GM12878 (cell line): ENCODE results near the gene PPP5C. TPM values are rescaled to one million over a fixed set of nuclear protein-coding genes. Genes with fewer than 3 reads are reported as not detected.

Experiments
- ATAC-seq: fragments of 200-7000 bp; cut with Tn5 transposase; 3 replicates; pipeline ENCODE4 v1.9.1; 2020; ENCODE audit warnings: mild to moderate bottlenecking, moderate library complexity
- BruUV-seq: library from RNA; stranded (reverse); fragments of 400-500 nt; replicated peaks from 2 replicates; lab custom pipeline; 2021; lab: Mats Ljungman, UMichigan
- CTCF ChIA-PET: fragments of 300-600 bp; sonication (Branson Sonifier 250); formaldehyde crosslinking; extraction: SDS; loops from one replicate; lab custom pipeline; 2021; ENCODE audit warnings: inconsistent platforms; lab: Yijun Ruan, JAX
- POLR2A ChIA-PET: fragments of 350-600 bp; formaldehyde crosslinking; extraction: SDS; loops from one replicate; lab custom pipeline; 2021; ENCODE audit warnings: inconsistent platforms; lab: Charles Lee
- RAD21 ChIA-PET: fragments of 300-600 bp; sonication (Branson Sonifier 250); formaldehyde crosslinking; loops from one replicate; lab custom pipeline; 2023; ENCODE audit warnings: antibody characterized with exemption; ENCODE audit not compliant: unreplicated experiment; lab: Charles Lee
- SMC1A ChIA-PET: fragments of 300-600 bp; sonication (Branson Sonifier 250); formaldehyde crosslinking; loops from one replicate; lab custom pipeline; 2023; ENCODE audit not compliant: unreplicated experiment, uncharacterized antibody; lab: Charles Lee
- DNase-seq: peaks from one replicate; pipeline ENCODE4 v3.0.0-alpha.2; 2011; ENCODE audit warnings: low read depth, low spot score
- FAIRE-seq: peaks from 3 replicates; lab custom pipeline; 2011; peaks lifted over from hg19 to GRCh38; lab: Jason Lieb, UNC
- H2AFZ ChIP-seq: 2 replicates; pipeline ENCODE4 v1.6.0; 2011; ENCODE audit warnings: low read depth, low read length, control low read depth; ENCODE audit not compliant: control insufficient read depth
- H3K27ac ChIP-seq: 2 replicates; pipeline ENCODE4 v1.5.1; 2011; ENCODE audit warnings: control low read depth; ENCODE audit not compliant: control insufficient read depth, insufficient read depth
- H3K27me3 ChIP-seq, 2 experiments: replicated peaks in 1 of 2; 2 replicates each; pipeline versions ENCODE4 v1.6.0 to v1.6.1; 2011; ENCODE audit warnings: low read length in 1 of 2; ENCODE audit not compliant: control insufficient read depth in 2 of 2, insufficient read depth in 2 of 2
- H3K36me3 ChIP-seq, 2 experiments: 2 replicates each; pipeline ENCODE4 v1.5.1; 2011; ENCODE audit warnings: low read length in 1 of 2; ENCODE audit not compliant: control insufficient read depth in 2 of 2, insufficient read depth in 2 of 2
- H3K4me1 ChIP-seq: 2 replicates; pipeline ENCODE4 v1.6.1; 2011; ENCODE audit warnings: mild to moderate bottlenecking, low read length, moderate library complexity, mixed read lengths; ENCODE audit not compliant: control insufficient read depth, insufficient read depth
- H3K4me2 ChIP-seq: 2 replicates; pipeline ENCODE4 v1.6.0; 2011; ENCODE audit warnings: control low read depth; ENCODE audit not compliant: control insufficient read depth, insufficient read depth
- H3K4me3 ChIP-seq: fragments of 200-600 bp; sonication (generic); 2 replicates; pipeline ENCODE4 v1.5.1; 2016
- H3K79me2 ChIP-seq: 2 replicates; pipeline ENCODE4 v1.6.0; 2011; ENCODE audit warnings: low read length; ENCODE audit not compliant: control insufficient read depth, insufficient read depth
- H3K9ac ChIP-seq: 2 replicates; pipeline ENCODE4 v1.8.0; 2011; ENCODE audit warnings: low read length, control low read depth, mixed read lengths; ENCODE audit not compliant: control insufficient read depth, insufficient read depth
- H3K9me3 ChIP-seq: replicated peaks from 3 replicates; pipeline ENCODE4 v1.5.1; 2011; ENCODE audit warnings: mild to moderate bottlenecking, low read length; ENCODE audit not compliant: control insufficient read depth, insufficient read depth
- H4K20me1 ChIP-seq: 2 replicates; pipeline ENCODE4 v1.6.0; 2011; ENCODE audit not compliant: control insufficient read depth, insufficient read depth
- CBFB ChIP-seq: IDR thresholded peaks from 2 replicates; pipeline ENCODE4 v1.6.1; 2016; ENCODE audit warnings: antibody characterized with exemption, low read depth
- GATAD2B ChIP-seq: fragments of 450-650 bp; conservative IDR thresholded peaks from 2 replicates; pipeline ENCODE4 v1.6.1; 2017; ENCODE audit warnings: low read depth, mild to moderate bottlenecking, moderate library complexity
- MTA3 ChIP-seq: IDR thresholded peaks from 2 replicates; pipeline ENCODE4 v1.6.1; 2012; ENCODE audit warnings: low read length, inconsistent platforms, borderline replicate concordance
- MYC ChIP-seq: IDR thresholded peaks from 2 replicates; pipeline ENCODE4 v1.6.1; 2011; ENCODE audit warnings: mild to moderate bottlenecking, low read length, moderate library complexity, inconsistent platforms; ENCODE audit not compliant: insufficient read depth, insufficient replicate concordance, insufficient read length, severe bottlenecking
- NBN ChIP-seq: fragments of 450-650 bp; IDR thresholded peaks from 2 replicates; pipeline ENCODE4 v1.6.1; 2016
- SIN3A ChIP-seq: IDR thresholded peaks from 2 replicates; pipeline ENCODE4 v1.6.1; 2012; ENCODE audit warnings: low read depth, low read length, improper control_type of control experiment
- WGBS: methylation state at CpG from one replicate; pipeline ENCODE4 v1.1.6; 2016; ENCODE audit warnings: low lambda C conversion rate; ENCODE audit not compliant: insufficient replicate concordance, insufficient coverage; ENCODE audit errors: missing lambda C conversion rate; 5-methylcytosine and 5-hydroxymethylcytosine counted together
- in situ Hi-C: fragments of 300-500 bp; cut with MboI; formaldehyde crosslinking; loops from 9 replicates; pipeline ENCODE4 v1.14.3; 2018; ENCODE audit warnings: mixed read lengths
- intact Hi-C: fragments of 100-400 bp; cut with micrococcal nuclease; formaldehyde crosslinking; loops from one replicate; pipeline ENCODE4 v1.14.2; 2022; ENCODE audit not compliant: unreplicated experiment
- polyA plus RNA-seq, 11 experiments: library from polyadenylated mRNA; depleted of rRNA in 4 of 11; unstranded in 6 of 11; stranded (reverse) in 5 of 11; fragments of >200 nt; fragmentation: Nextera tagmentation in 4 of 11; fragmentation: Illumina TruSeq in 1 of 11; extraction: Ambion mirVana in 4 of 11; extraction: Trizol in 1 of 11; gene quantifications; 1 replicate in 1 of 11; 2 replicates in 10 of 11; pipeline versions ENCODE4 v1.2.1 to v1.2.3, GENCODE V29; 2011 to 2016; ENCODE audit warnings: inconsistent platforms in 2 of 11, missing spikeins in 2 of 11, low read depth in 1 of 11
- total RNA-seq, 4 experiments: library from RNA; depleted of rRNA in 3 of 4; stranded (reverse); fragments of >200 nt in 3 of 4; fragmentation: Illumina TruSeq in 1 of 4; extraction: Trizol in 1 of 4; gene quantifications; 2 replicates each; pipeline versions ENCODE4 v1.2.1 to v1.2.3, GENCODE V29; 2013 to 2021
- TF ChIP-seq, protein P1 (sequence below): IDR thresholded peaks from 2 replicates; pipeline ENCODE4 v1.6.1; 2011; ENCODE audit warnings: mild to moderate bottlenecking, low read depth, low read length, moderate library complexity; ENCODE audit not compliant: insufficient replicate concordance
- TF ChIP-seq, protein P2 (sequence below): IDR thresholded peaks from 2 replicates; pipeline ENCODE4 v1.6.1; 2012; ENCODE audit warnings: improper control_type of control experiment, low read depth, low read length; ENCODE audit not compliant: insufficient replicate concordance
- TF ChIP-seq, protein P3 (sequence below): fragments of 450-650 bp; IDR thresholded peaks from 2 replicates; pipeline ENCODE4 v1.6.1; 2016; ENCODE audit warnings: mild to moderate bottlenecking

Gene PPP5C
- total and polyA plus RNA-seq, 10 of the 15 experiments (the other 5 are each of a cell fraction or from before 2014, with no cell fraction given): 1.1 to 154 (median 94.5) TPM

DNA sequence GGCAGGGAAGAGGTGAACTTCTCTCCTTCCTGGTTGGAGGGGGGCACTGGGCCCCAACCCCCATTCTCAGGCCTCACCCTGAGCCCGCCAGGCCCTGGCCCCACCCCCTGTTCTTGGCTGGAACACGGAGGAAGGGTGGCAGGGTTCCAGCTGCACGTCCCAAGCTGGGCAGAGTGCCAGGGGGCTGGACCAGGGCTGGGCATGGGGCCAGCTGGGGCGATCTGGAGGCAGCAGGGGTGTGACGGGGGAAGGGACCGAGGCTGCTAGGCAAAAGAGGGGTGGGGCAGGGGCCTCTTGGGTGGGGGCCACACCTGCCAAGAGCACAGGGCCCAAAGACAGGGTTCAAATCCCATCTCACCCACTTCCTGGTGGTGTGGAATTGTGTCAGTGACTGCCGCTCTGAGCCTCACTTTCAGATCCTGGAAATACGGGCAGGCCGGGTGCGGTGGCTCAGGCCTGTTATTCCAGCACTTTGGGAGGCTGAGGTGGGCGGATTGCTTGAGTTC, 47.8 kb upstream of the PPP5C start:
- Histone ChIP-seq H3K4me2 (no peak overlapping the region), H3K4me1 (no peaks in the 10 kb centered on the region), H3K27ac (no peak overlapping the region), H3K27me3 (no peaks in the 10 kb centered on the region; a peak in 1 of 4 replicates), H3K79me2 (no peaks in the 10 kb centered on the region), H3K36me3 (no peaks in the 10 kb centered on the region), H3K9me3 (no peaks in the 10 kb centered on the region), H3K9ac (no peak overlapping the region), H3K4me3 (no peak overlapping the region), H4K20me1 (no peaks in the 10 kb centered on the region), H2AFZ (no peak overlapping the region)
- no TSS peak for BruUV-seq
- no peak for FAIRE-seq
- ChIA-PET CTCF (interaction anchor here (2.1 kb wide), 1 partner anchor 19 kb away, joined by 5 read pairs; no protein-coding TSS in a partner anchor), POLR2A (no interaction called here), RAD21 (no interaction called here), SMC1A (no interaction called here)
- in situ Hi-C loops (no loop called here), intact Hi-C loops (no loop called here)
- no peak for ATAC-seq
- DNase-seq: no peak
- 36% methylated on average over 10 of the region's 11 CpGs for WGBS
- no peak for TF ChIP-seq SIN3A

DNA sequence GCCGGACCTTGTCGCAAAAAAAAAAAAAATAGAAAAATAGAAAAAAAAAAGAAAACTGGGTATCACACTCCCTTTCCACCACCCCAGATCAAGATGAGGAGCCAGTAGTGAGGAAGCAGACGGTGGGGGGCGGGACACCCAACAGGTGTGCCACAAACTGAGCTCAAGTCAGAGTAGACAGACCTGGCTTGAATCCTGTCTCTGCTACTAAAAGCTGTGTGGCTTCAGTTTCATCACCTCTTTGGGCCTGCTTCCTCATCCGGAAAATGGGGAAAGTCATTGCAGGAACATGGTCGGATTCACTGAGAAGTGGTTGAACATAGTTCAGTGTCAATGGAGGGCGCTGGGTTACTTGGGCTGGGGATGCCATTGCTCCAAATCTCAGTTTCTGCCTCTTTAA, 47.2 kb upstream of the PPP5C start:
- ChIA-PET RAD21 (no interaction called here), SMC1A (no interaction called here), POLR2A (no interaction called here), CTCF (interaction anchor here (0.6 to 2.1 kb wide), 2 partner anchors 16 to 20 kb away, joined by 3 to 5 read pairs; no protein-coding TSS in a partner anchor)
- no TSS peak for BruUV-seq
- H3K4me3 ChIP-seq: no peak overlapping the region
- no peak overlapping the region for H3K4me2 ChIP-seq
- H3K36me3 ChIP-seq: no peaks in the 10 kb centered on the region
- no peak for DNase-seq
- H2AFZ ChIP-seq: no peak overlapping the region
- intact Hi-C loops: no loop called here
- in situ Hi-C loops: no loop called here
- H3K27me3 ChIP-seq: no peaks in the 10 kb centered on the region; a peak in 1 of 4 replicates
- FAIRE-seq: no peak
- H3K9ac ChIP-seq: no peak overlapping the region
- no peaks in the 10 kb centered on the region for H3K79me2 ChIP-seq
- no peaks in the 10 kb centered on the region for H3K4me1 ChIP-seq
- H3K9me3 ChIP-seq: no peaks in the 10 kb centered on the region; the same call in 2 of the 3 replicates
- ATAC-seq: no peak
- no peak overlapping the region for H3K27ac ChIP-seq
- no peaks in the 10 kb centered on the region for H4K20me1 ChIP-seq
- WGBS: 37% methylated on average over 7 of the region's 7 CpGs
- TF ChIP-seq GATAD2B (no peak), CBFB (no peak), MYC (no peak), MTA3 (no peak), NBN (no peak)
- TF ChIP-seq, protein P1, sequence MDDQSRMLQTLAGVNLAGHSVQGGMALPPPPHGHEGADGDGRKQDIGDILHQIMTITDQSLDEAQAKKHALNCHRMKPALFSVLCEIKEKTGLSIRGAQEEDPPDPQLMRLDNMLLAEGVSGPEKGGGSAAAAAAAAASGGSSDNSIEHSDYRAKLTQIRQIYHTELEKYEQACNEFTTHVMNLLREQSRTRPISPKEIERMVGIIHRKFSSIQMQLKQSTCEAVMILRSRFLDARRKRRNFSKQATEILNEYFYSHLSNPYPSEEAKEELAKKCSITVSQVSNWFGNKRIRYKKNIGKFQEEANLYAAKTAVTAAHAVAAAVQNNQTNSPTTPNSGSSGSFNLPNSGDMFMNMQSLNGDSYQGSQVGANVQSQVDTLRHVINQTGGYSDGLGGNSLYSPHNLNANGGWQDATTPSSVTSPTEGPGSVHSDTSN: no peak
- TF ChIP-seq, protein P2, sequence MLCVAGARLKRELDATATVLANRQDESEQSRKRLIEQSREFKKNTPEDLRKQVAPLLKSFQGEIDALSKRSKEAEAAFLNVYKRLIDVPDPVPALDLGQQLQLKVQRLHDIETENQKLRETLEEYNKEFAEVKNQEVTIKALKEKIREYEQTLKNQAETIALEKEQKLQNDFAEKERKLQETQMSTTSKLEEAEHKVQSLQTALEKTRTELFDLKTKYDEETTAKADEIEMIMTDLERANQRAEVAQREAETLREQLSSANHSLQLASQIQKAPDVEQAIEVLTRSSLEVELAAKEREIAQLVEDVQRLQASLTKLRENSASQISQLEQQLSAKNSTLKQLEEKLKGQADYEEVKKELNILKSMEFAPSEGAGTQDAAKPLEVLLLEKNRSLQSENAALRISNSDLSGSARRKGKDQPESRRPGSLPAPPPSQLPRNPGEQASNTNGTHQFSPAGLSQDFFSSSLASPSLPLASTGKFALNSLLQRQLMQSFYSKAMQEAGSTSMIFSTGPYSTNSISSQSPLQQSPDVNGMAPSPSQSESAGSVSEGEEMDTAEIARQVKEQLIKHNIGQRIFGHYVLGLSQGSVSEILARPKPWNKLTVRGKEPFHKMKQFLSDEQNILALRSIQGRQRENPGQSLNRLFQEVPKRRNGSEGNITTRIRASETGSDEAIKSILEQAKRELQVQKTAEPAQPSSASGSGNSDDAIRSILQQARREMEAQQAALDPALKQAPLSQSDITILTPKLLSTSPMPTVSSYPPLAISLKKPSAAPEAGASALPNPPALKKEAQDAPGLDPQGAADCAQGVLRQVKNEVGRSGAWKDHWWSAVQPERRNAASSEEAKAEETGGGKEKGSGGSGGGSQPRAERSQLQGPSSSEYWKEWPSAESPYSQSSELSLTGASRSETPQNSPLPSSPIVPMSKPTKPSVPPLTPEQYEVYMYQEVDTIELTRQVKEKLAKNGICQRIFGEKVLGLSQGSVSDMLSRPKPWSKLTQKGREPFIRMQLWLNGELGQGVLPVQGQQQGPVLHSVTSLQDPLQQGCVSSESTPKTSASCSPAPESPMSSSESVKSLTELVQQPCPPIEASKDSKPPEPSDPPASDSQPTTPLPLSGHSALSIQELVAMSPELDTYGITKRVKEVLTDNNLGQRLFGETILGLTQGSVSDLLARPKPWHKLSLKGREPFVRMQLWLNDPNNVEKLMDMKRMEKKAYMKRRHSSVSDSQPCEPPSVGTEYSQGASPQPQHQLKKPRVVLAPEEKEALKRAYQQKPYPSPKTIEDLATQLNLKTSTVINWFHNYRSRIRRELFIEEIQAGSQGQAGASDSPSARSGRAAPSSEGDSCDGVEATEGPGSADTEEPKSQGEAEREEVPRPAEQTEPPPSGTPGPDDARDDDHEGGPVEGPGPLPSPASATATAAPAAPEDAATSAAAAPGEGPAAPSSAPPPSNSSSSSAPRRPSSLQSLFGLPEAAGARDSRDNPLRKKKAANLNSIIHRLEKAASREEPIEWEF: no peak
- TF ChIP-seq, protein P3, sequence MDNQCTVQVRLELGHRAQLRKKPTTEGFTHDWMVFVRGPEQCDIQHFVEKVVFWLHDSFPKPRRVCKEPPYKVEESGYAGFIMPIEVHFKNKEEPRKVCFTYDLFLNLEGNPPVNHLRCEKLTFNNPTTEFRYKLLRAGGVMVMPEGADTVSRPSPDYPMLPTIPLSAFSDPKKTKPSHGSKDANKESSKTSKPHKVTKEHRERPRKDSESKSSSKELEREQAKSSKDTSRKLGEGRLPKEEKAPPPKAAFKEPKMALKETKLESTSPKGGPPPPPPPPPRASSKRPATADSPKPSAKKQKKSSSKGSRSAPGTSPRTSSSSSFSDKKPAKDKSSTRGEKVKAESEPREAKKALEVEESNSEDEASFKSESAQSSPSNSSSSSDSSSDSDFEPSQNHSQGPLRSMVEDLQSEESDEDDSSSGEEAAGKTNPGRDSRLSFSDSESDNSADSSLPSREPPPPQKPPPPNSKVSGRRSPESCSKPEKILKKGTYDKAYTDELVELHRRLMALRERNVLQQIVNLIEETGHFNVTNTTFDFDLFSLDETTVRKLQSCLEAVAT: no peak
